K562 (cell line): ENCODE data around the gene NUFIP2. TPM values are rescaled to one million over a fixed set of nuclear protein-coding genes. Genes with fewer than 3 reads are reported as not detected.

Source experiments
- CHD2 ChIP-seq: IDR thresholded peaks from 2 replicates; pipeline ENCODE4 v1.6.1; 2011; ENCODE audit warnings: low read depth, low read length
- COPS2 ChIP-seq: fragments of 450-650 bp; conservative IDR thresholded peaks from 2 replicates; pipeline ENCODE4 v1.6.1; 2016; ENCODE audit warnings: mild to moderate bottlenecking, moderate library complexity
- GTF2E2 ChIP-seq: fragments of 200-800 bp; sonication (Bioruptor generic); IDR thresholded peaks from 2 replicates; pipeline ENCODE4 v1.6.1; 2016; ENCODE audit warnings: missing genetic modification characterization, missing compliant biosample characterization
- HOMEZ ChIP-seq: fragments of 250-450 bp; sonication (Bioruptor Pico); IDR thresholded peaks from 2 replicates; pipeline ENCODE4 v1.4.0; 2020; ENCODE audit warnings: mild to moderate bottlenecking, moderate library complexity
- NEUROD1 ChIP-seq: fragments of 150-350 bp; IDR thresholded peaks from 2 replicates; pipeline ENCODE4 v1.6.1; 2014; ENCODE audit warnings: borderline replicate concordance, low read length, low read depth; ENCODE audit not compliant: partially characterized antibody
- NFYB ChIP-seq: IDR thresholded peaks from 2 replicates; pipeline ENCODE4 v1.6.1; 2011; ENCODE audit warnings: mild to moderate bottlenecking, moderate library complexity; ENCODE audit not compliant: insufficient read length; ENCODE audit errors: extremely low read depth
- POLR2AphosphoS5 ChIP-seq: IDR thresholded peaks from 2 replicates; pipeline ENCODE4 v1.6.1; 2011; ENCODE audit warnings: mild to moderate bottlenecking, low read depth, low read length, moderate library complexity; ENCODE audit not compliant: control insufficient read depth, insufficient read depth
- PRPF4 ChIP-seq: fragments of 200-400 bp; formaldehyde crosslinking; IDR thresholded peaks from one replicate; pipeline ENCODE4 v1.6.1; 2017; ENCODE audit warnings: low read length, low read depth, mild to moderate bottlenecking; ENCODE audit not compliant: insufficient read depth, poor library complexity, severe bottlenecking
- PYGO2 ChIP-seq: fragments of 450-650 bp; IDR thresholded peaks from 2 replicates; pipeline ENCODE4 v1.6.1; 2016; ENCODE audit warnings: mild to moderate bottlenecking, missing genetic modification characterization, moderate library complexity, missing compliant biosample characterization
- STAT5A ChIP-seq: IDR thresholded peaks from 2 replicates; pipeline ENCODE4 v1.6.1; 2012; ENCODE audit warnings: low read length, inconsistent platforms, borderline replicate concordance
- ZC3H11A ChIP-seq: IDR thresholded peaks from 2 replicates; pipeline ENCODE4 v1.6.1; 2012; ENCODE audit warnings: low read depth, low read length, improper control_type of control experiment
- ZNF407 ChIP-seq: fragments of 450-650 bp; IDR thresholded peaks from 2 replicates; pipeline ENCODE4 v1.6.1; 2016; ENCODE audit warnings: low read depth
- ZNF512 ChIP-seq: IDR thresholded peaks from 2 replicates; pipeline ENCODE4 v1.6.1; 2016; ENCODE audit warnings: missing genetic modification characterization, missing compliant biosample characterization
- ZNF717 ChIP-seq: fragments of 250-450 bp; sonication (Bioruptor Pico); IDR thresholded peaks from 2 replicates; pipeline ENCODE4 v1.5.0; 2021
- polyA plus RNA-seq, 8 experiments: library from polyadenylated mRNA; depleted of rRNA in 4 of 8; stranded (reverse) in 5 of 8; unstranded in 3 of 8; fragments of >200 nt; fragmentation: Nextera tagmentation in 2 of 8; fragmentation: Illumina TruSeq in 1 of 8; extraction: Ambion mirVana in 2 of 8; extraction: Trizol in 1 of 8; gene quantifications; 2 replicates each; pipeline versions ENCODE4 v1.2.1 to v1.2.3, GENCODE V29; 2011 to 2014; ENCODE audit warnings: inconsistent platforms in 1 of 8, missing spikeins in 1 of 8
- total RNA-seq, 7 experiments: library from RNA; depleted of rRNA in 6 of 7; stranded (reverse); fragments of >200 nt in 6 of 7; fragmentation: Illumina TruSeq in 2 of 7; extraction: Trizol in 2 of 7; gene quantifications; 2 replicates each; pipeline versions ENCODE4 v1.2.1 to v1.2.3, GENCODE V29; 2011 to 2021; ENCODE audit warnings: low replicate concordance in 1 of 7

NUFIP2 gene
- total and polyA plus RNA-seq, 9 of the 15 experiments (the other 6 are each of a cell fraction or from before 2014, with no cell fraction given), result 4.9 to 40.7 (median 18.5) TPM

DNA sequence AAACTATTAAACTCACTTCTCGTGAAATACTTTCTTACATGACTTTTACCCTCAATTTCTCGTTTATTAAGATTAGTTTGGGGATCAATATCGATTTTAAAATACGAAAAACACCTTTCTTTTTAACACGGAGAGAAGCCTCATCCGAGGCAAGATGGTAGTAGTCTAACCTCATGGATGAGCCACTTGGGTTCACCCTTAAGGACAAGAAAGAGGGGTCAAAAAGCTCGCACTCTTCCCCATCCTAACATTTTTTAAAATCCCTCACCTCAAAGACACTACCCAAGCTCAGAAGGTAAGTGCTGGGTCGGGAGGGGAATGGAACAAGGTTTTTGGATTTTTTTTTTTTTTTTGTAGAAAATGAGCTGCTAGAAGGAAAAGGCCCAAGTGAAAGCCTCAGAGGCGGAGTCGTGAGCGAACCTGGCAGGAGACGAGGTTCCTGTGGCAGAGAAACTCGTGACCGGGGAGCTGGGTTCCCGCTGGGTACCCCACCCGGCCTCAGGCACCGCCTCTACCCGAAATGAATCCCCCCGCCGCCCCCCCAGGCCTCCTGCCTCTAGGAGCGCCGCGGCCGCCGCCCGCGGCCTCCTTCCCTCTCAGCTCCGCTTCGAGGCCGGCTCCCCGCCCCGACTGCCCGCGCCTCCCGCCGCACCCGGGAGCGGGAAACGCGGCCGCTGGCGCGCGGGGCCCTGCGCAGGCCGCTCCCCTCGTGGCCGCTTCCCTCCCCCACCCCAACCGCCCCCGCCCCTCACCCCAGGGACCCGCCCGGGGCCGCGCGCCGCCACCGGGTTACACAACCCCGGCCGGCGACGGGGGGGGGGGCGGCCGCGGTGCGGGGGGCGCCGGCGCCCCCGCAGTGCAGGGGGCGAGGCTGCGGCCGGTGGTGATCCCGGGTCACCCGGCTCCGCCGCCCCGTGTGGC, 1.6 kb downstream of the NUFIP2 start (continued):
- no peak for TF ChIP-seq ZNF407
- TF ChIP-seq PRPF4, result no peak
- TF ChIP-seq NFYB, result no peak
- TF ChIP-seq STAT5A, result no peak
- no peak for TF ChIP-seq COPS2
- TF ChIP-seq ZNF717 (CRISPR knock-in tag), result no peak
- no peak for TF ChIP-seq NEUROD1
- 0 out of 2 replicates have a peak, but pooled peaks have one; percentile 28 for TF ChIP-seq POLR2AphosphoS5
- TF ChIP-seq ZC3H11A, result no peak
- no peak for TF ChIP-seq PYGO2 (tag)
- TF ChIP-seq HOMEZ (CRISPR knock-in tag), result no peak
- no peak for TF ChIP-seq CHD2
- no peak for TF ChIP-seq GTF2E2
- TF ChIP-seq ZNF512 (tag), result 0 out of 2 replicates have a peak, but pooled peaks have one; percentile 1
